ENCODE data around the gene VSIG2. TPM values are rescaled to one million over a fixed set of nuclear protein-coding genes. Genes with fewer than 3 reads are reported as not detected.

VSIG2 gene
- total RNA-seq, 1 donor from 2014 or later = 0.20 TPM

GRCh38 chr11:124748481-124749343 is 3.3 kb downstream of the VSIG2 start:
- POLR2A ChIA-PET = interaction anchor here (0.9 to 1.3 kb wide), 3 partner anchors 10 to 51 kb away, joined by 3 to 7 read pairs (median 7); partner anchors contain the start of gene MSANTD2
- TF ChIP-seq CTCF (IDR thresholded peaks at IDR 0.05) = no peak
- CTCF ChIA-PET = interaction anchor here (0.9 to 1.5 kb wide), 3 partner anchors 9 to 80 kb away, joined by 3 to 5 read pairs (median 5); no protein-coding TSS in a partner anchor
- Mint-ChIP-seq H3K27ac (peak overlapping the region; percentile 24), H3K9me3 (no peaks in the 10 kb centered on the region), H3K4me1 (peaks cover 39% of the 10 kb centered on the region), H3K27me3 (peaks cover 2% of the 10 kb centered on the region), H3K36me3 (ENCODE audit: low read depth) (peaks cover 6% of the 10 kb centered on the region), H3K4me3 (no peak overlapping the region)
- DNase-seq = no peak
- intact Hi-C loops (cut with micrococcal nuclease) = loop anchor here (5.0 kb wide), 3 partner anchors 324 to 1686 kb away; partner anchors contain the start of genes HSPA8 and TMEM218
- no peak for ATAC-seq (ENCODE audit: low read depth)

GRCh38 chr11:124748100-124748418 is 4.0 kb downstream of the VSIG2 start:
- Mint-ChIP-seq H3K27me3 (peaks cover 2% of the 10 kb centered on the region), H3K36me3 (ENCODE audit: low read depth) (peaks cover 6% of the 10 kb centered on the region), H3K4me1 (peaks cover 39% of the 10 kb centered on the region), H3K27ac (no peak overlapping the region), H3K4me3 (no peak overlapping the region), H3K9me3 (no peaks in the 10 kb centered on the region)
- ATAC-seq (ENCODE audit: low read depth) (no peak), DNase-seq (no peak)
- intact Hi-C loops (cut with micrococcal nuclease) = loop anchor here (5.0 kb wide), 3 partner anchors 324 to 1686 kb away; partner anchors contain the start of genes HSPA8 and TMEM218
- POLR2A ChIA-PET = interaction anchor here (0.9 to 1.3 kb wide), 3 partner anchors 11 to 52 kb away, joined by 3 to 7 read pairs (median 7); partner anchors contain the start of gene MSANTD2
- TF ChIP-seq CTCF (IDR thresholded peaks at IDR 0.05) = no peak
- CTCF ChIA-PET = interaction anchor here (0.9 to 1.2 kb wide), 2 partner anchors 15 to 79 kb away, joined by 3 to 5 read pairs; no protein-coding TSS in a partner anchor

- Mint-ChIP-seq H3K4me3 (peak overlapping the region; percentile 97), H3K36me3 (ENCODE audit: low read depth) (peaks cover 6% of the 10 kb centered on the region), H3K27me3 (peaks cover 2% of the 10 kb centered on the region), H3K9me3 (no peaks in the 10 kb centered on the region), H3K27ac (no peak overlapping the region), H3K4me1 (peaks cover 37% of the 10 kb centered on the region)
- intact Hi-C loops (cut with micrococcal nuclease) = loop anchor here (1.0 to 5.0 kb wide), 5 partner anchors 8 to 1685 kb away; partner anchors contain the start of genes HSPA8, MSANTD2, NRGN and TMEM218
- CTCF ChIA-PET = interaction anchor here (0.9 to 3.9 kb wide), 10 partner anchors 9 to 103 kb away, joined by 3 to 40 read pairs (median 4); partner anchors contain the start of gene ESAM
- DNase-seq = no peak
- POLR2A ChIA-PET = interaction anchor here (0.9 to 2.2 kb wide), 12 partner anchors 8 to 125 kb away, joined by 3 to 24 read pairs (median 6); partner anchors contain the start of genes ESAM, MSANTD2, SIAE and SPA17
- TF ChIP-seq CTCF (IDR thresholded peaks at IDR 0.05) = no peak
- no peak for ATAC-seq (ENCODE audit: low read depth)
Observed at GRCh38 chr11:124747406-124748099, 4.5 kb downstream of the VSIG2 start.

GRCh38 chr11:124746621-124747243 is 5.3 kb downstream of the VSIG2 start:
- DNase-seq = peak; percentile 73
- CTCF ChIA-PET = interaction anchor here (1.0 to 3.9 kb wide), 12 partner anchors 9 to 130 kb away, joined by 3 to 40 read pairs (median 4); partner anchors contain the start of genes ESAM, SIAE and SPA17
- H3K27me3 Mint-ChIP-seq = peaks cover 2% of the 10 kb centered on the region
- no peak for TF ChIP-seq CTCF (IDR thresholded peaks at IDR 0.05)
- no peaks in the 10 kb centered on the region for H3K9me3 Mint-ChIP-seq
- ATAC-seq (ENCODE audit: low read depth) = peak; percentile 89
- peak overlapping the region; percentile 97 for H3K4me3 Mint-ChIP-seq
- H3K27ac Mint-ChIP-seq = peak overlapping the region; percentile 93
- POLR2A ChIA-PET = interaction anchor here (0.9 to 2.2 kb wide), 13 partner anchors 9 to 1141 kb away, joined by 3 to 24 read pairs (median 4); partner anchors contain the start of genes ESAM, HYLS1, MSANTD2 and SIAE
- H3K36me3 Mint-ChIP-seq (ENCODE audit: low read depth) = peaks cover 6% of the 10 kb centered on the region
- H3K4me1 Mint-ChIP-seq = peaks cover 37% of the 10 kb centered on the region
- intact Hi-C loops (cut with micrococcal nuclease) = loop anchor here (1.0 to 5.0 kb wide), 9 partner anchors 7 to 1684 kb away; partner anchors contain the start of genes HSPA8, MSANTD2, NRGN and SIAE

All from activated B cell treated with CpG ODN at 0.5 μM for 24 hours (primary cell).